Midbrain (tissue), 1 donor: ENCODE measurements around the gene NHERF1.

ENCODE experiments used
- DNase-seq: peaks from one replicate; lab custom pipeline; 2025; lab: John Stamatoyannopoulos, UW

NHERF1 gene

GRCh38 chr17:74749279-74750038 is 1.0 kb downstream of the NHERF1 start:
- DNase-seq = no peak

- DNase-seq = no peak
These were observed 1.6 kb downstream of the NHERF1 start for GRCh38 chr17:74750039-74750326.

GRCh38 chr17:74750327-74751069 is 2.1 kb downstream of the NHERF1 start:
- peak; percentile 57 for DNase-seq

GRCh38 chr17:74752415-74752814 is 4.0 kb downstream of the NHERF1 start:
- no peak for DNase-seq

GRCh38 chr17:74752822-74753401 is 4.5 kb downstream of the NHERF1 start:
- DNase-seq = no peak

DNA sequence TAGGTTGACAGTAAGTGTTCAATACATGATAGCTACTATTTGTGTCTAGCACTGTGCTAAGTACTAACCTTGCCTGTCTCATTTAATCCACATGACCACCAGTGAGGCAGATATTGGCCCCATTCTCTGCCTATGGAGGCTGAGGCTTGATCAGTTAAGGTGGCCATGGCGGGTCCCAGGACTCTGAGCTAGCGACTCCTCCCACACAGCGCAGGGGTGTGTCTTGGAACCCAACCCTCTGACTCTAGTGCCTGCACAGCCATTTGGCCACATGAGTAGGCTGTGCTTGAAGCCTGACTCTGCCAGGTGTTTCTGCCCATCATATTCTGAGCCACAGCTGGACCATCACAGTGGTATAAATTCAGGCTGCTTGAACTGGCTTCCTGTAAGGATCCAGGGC is 6.4 kb downstream of the NHERF1 start:
- DNase-seq = no peak

DNA sequence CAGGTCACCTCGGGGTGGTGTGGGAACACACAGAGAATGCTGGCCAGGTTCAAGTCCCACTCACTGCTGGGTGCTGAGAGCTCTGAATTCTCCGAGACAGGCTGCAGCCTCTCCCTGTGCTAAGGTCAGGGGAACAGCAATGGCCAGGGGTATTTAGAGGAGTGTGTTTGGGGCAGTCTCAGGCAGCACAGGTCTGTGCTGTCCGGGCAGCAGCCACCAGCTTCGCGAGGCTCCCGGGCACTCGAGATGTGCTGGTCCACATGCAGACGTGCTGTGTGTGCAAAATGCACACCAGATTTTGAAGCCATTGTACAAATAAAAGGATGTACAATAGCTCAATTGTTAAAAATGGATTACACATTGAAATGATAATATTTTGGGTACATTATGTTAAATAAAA is 7.1 kb downstream of the NHERF1 start:
- DNase-seq = no peak

- no peak for DNase-seq
These were observed 8.5 kb downstream of the NHERF1 start for GRCh38 chr17:74756891-74757290.

DNA sequence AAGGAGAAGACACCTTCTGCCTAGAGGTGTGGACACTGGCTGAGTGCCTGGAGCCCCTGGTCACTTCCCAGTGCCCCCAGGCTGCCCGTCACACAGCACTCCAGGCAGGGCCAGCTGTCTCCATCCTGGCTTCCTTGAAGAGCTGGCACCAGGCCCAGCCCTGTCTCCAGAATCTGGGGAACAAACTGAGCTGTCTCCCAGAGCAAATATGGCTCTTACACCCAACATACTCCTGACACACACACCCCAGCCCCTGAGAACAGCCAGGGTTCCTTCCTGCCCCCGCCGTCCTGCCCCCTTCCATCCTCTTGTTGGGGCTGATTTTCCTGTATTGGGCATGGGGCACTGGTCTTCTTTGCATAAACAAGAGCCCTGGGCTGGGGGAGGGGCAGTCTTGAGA is 9.1 kb downstream of the NHERF1 start:
- DNase-seq = peak; percentile 42

DNA sequence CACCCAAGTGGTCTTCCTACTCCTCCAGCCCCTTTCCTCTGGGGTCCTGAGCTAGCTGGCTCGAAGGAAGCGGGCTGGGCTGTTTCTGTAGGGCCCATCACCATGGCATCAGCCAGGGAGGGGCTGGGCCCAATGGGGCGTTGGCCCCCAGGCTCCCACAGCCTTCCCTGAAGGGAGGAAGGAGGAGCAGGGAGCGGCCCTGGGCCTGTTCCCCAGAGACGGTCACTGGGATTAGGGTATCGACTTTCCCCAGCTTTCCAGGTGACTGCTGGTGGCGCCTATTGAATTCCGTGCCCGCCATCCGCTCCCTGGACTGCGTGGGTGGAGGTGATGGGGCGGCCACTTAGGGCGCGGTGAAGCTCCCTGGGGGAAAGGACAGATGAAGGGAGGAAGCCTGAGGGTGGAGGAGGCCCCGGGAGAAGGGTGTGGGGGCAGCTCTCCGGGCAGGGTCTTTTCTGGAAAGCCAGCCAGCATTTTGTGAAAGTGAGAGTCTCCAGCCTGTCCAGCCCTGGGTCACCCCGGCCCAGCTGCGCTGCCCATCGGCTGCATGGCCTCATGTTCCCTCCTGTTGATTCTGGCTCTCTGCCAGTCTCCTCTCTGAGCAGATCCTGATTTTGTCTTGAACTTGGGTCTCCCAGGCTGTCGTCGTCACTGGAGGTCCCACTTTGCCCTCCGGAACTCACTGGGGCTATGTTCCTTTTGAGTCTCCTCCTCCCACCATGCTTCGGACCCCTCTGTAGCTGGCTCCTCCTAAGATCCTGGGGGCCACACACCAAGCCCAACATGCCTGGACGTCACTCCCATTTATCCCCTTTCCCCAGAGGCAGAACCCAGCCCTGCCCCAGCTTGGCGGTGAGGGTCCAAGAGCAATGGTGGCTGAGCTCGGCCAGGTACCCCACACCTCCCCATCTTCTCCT is 9.8 kb downstream of the NHERF1 start:
- DNase-seq = no peak

DNA sequence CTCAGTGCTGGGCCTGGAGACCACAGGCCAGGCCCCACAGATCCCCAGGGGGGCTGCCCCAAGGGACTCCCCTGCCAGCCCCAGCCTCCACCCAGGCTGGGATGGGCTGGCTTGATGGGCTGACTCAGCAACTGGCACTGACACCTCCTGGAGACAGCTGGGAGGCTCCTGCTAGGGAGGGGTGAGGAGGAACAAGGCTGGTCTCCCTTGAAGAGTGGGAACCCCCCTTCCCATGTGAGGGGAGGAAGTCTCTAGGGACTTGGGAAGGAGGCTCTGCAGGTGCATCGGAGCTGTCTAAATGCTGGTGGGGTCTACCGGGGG is 10.4 kb downstream of the NHERF1 start:
- DNase-seq = no peak

- DNase-seq = no peak
These were observed 10.9 kb downstream of the NHERF1 start for GRCh38 chr17:74759243-74759801.

- DNase-seq = no peak
These were observed 11.5 kb downstream of the NHERF1 start for GRCh38 chr17:74759941-74760340.

DNA sequence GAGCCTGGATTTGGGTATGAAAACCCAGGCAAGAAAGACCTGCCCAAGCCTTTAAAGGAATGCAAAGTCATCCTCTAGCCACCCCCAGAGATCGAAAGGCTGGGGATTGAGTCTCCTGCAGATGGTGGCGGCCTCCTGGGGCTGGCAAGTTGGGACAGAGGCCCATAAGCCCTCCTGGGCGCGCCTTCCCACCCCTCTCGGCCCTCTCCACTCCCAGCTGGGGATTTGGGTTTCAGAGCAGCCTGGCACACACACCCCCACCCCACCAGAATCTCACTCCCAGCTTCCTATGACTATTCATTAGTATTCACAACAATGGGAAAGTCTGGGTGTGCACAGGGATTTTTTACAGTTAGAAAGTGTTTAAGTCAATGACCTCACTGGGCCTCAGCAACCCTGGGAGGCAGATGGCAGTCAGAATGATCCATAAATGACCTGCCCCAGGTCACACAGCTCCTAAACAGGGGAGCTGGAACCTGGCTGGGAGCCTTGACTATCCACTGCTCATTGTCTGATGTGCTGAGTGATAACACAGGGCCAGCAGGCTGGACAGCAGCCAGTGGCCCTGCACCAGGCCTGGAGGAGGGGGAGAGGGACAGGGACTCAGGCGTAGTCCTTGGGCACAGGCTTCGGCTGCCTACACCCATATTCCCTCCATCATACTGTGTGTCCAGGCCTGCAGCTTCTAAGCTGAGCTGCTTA is 12.1 kb downstream of the NHERF1 start:
- peak; percentile 39 for DNase-seq

- DNase-seq = no peak
These were observed 13.0 kb downstream of the NHERF1 start for GRCh38 chr17:74761419-74761818.

DNA sequence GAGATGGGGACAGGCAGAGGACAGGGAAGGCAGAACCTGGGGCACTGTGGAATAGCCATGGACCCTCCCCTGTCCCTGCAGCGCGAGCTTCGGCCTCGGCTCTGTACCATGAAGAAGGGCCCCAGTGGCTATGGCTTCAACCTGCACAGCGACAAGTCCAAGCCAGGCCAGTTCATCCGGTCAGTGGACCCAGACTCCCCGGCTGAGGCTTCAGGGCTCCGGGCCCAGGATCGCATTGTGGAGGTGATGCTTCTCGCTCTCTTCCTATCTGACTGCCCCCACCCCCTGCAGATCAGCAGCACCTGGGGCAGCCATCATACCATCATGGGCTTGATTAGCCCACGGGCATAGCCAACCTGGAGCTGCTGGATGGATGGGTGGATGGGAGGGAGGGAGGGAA is 13.5 kb downstream of the NHERF1 start:
- DNase-seq = no peak

DNA sequence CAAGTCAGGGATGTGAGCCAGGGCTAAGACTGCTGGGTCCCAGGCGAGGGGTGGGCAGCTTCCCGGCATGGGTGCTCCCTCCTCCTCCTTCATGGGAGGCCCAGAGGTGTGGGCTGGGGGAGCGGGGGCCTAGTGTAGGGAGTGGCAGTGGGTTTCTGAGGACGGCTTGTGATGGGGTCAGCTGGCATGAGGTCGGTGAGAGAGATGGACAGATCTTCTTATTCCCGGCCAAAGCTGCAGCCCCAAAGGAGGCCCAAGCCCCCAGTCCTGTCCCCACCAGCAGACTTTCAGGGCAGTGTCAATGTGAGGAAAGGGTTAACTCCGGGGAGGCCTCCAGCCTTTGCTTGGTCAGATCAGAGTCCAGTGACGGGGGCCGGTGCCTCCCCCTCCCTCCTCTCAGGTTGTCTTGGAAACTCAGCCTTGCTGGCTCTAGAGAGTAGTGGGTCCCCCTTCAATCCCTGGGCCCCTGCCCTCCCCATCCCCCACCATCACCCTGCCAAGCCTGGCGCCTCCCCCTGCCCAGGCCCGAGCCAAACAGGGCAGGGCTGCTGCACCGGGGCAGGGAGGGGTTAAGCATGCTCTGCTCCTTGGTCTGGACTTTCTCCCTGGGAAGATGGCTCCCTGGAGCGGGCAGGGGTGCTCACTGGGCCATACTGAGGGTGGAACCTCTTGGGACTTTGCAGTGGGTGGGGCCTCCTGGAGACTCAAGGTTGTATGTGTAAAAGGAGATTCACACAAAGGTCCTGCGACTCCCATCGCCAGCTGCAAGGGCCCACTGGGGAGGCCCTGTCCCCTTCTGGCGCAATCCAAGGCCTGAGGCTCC is 15.3 kb downstream of the NHERF1 start:
- DNase-seq = peak; percentile 66

DNA sequence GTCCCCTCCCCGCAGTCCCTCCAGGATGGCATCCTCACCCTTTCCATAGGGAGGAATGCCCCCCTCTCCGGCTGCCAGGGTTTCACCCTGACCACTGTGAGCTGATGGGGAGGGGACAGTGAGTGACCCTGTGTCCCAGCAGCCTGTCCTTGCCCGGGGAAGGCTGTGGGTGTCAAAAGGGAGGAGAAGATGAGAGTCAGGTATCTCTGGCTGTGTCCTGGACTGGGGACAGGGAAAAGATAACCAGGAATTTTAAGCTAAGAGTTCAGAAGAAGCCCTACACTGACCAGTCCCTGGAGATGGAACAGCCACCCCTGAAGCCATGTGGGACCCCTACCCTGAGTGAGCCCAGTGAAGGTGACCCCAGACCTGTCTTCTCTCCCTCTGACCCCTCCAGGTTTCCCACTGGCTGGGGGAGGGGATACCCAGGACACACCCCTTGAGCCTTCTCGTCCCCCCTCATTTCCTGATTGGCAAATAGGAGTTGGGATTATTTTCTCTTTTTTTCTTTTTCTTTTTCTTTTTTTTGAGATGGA is 16.4 kb downstream of the NHERF1 start:
- DNase-seq = no peak

- DNase-seq = no peak
These were observed 18.0 kb downstream of the NHERF1 start for GRCh38 chr17:74766413-74766812.

DNA sequence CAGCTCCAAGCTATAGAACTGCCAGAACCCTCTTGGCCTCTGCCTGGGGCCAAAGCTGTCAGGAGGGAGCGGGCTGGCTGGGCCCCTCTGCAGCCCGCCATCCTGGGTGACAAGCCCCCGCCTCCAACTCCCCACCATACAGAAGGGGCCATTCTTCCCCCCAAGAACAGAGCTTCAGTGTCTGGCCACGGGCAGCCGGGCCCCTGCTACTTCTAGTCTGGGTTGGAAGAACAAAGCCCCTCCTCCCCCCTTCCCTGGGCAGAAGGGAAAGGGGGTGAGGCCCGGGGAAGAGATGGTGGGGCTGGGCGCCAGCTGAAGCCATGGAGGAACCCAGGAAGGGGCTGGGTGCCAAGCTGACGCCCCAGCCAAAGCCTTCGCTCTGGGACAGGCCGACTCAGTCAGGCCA is 18.7 kb downstream of the NHERF1 start:
- peak; percentile 94 for DNase-seq
